Measurements from ENCODE around the gene HAS3. TPM values are rescaled to one million over a fixed set of nuclear protein-coding genes. Genes with fewer than 3 reads are reported as not detected.
A peak's percentile ranks its signal among the peaks of the same experiment; 100 is the strongest.

Gene HAS3
- total RNA-seq, 1 experiment from 2014 or later, result 2.5 TPM

DNA sequence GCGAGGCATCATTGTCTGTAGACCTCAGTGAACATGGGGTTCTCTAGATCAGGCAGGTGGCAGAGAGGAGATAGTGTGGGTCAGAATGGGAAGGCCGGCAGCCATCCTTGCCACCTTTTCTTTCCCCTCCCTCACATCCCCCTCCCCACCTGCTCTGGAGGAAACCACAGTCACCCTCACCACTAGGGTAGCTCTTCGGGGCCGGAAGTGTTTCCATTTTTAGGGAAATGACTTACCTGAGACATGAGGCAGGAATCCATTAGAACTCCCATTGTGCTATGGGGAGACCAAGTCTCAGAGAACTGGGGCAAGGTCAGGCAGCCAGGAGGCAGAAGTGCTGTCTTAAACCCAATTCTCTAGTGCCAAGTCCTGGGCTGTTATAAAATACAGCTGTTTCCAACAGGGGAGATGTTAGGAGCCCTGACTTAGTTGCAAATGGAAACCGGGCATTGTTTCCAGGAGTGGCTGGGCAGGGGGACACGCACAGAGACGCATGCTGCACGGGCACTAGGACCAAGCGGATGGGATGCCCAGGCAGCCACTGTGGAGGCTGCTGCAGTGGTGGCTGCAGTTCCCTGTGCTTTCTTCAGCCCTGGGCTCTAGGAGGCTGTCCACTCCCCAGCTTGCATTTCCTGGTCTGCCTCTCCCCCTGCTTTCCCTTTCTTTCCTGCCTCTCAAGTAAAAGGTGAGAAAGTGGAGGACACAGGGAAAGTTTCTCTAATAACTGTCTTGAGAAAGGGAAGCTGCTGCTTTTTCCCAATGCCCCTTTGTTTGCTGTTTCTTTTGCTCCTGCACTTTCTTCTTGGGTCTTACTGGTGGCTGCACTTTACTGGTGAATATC, 2.8 kb downstream of the HAS3 start:
- Histone ChIP-seq H4K20me1 (ENCODE audit: insufficient read depth) (no peaks in the 10 kb centered on the region), H3K27ac (no peak overlapping the region), H3K27me3 (ENCODE audit: insufficient read depth, low read depth) (no peaks in the 10 kb centered on the region), H3K4me3 (no peak overlapping the region), H2AFZ (no peak overlapping the region), H3K9me2 (ENCODE audit: insufficient read depth) (no peaks in the 10 kb centered on the region), H3K4me2 (no peak overlapping the region), H3K36me3 (ENCODE audit: low read depth) (no peaks in the 10 kb centered on the region), H3K9me3 (ENCODE audit: insufficient read depth, low read depth) (no peaks in the 10 kb centered on the region), H3F3A (ENCODE audit: insufficient read depth, low read depth) (peaks cover 25% of the 10 kb centered on the region; the same call in 1 of the 2 replicates), H3K79me2 (ENCODE audit: low read depth) (peaks cover 12% of the 10 kb centered on the region), H3K4me1 (replicated peaks; ENCODE audit: insufficient read depth) (peaks cover 14% of the 10 kb centered on the region; the same call in 1 of the 2 replicates)
- peak in 1 of 2 experiments; percentile 35 for DNase-seq
- intact Hi-C loops (cut with micrococcal nuclease; ENCODE audit: unreplicated experiment), result loop anchor here (5.0 kb wide), 1 partner anchor 116 kb away; no protein-coding TSS in a partner anchor
- BruUV-seq (replicated peaks), result no TSS peak
- ChIA-PET CTCF (no interaction called here), POLR2A (ENCODE audit: unreplicated experiment) (no interaction called here)
- no peak for TF ChIP-seq EZH2 (IDR thresholded peaks at IDR 0.05; ENCODE audit: low read depth)

DNA sequence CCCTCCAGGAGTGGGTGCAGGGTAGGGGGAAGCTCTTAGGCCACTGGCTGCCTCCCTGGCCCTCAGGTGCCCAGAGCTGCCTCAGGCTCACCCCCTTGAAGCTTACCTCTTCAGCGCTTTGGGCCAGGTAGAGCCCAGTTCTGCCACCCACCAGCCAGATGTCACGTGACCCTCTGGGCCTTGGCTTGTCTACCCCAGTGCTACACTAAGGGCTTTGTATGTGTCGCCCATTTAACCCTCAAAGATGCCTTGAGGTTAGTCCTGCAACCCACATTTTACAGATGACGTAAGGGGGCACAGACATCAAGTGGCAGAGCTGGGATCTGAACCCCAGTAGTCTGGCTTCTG, 3.4 kb downstream of the HAS3 start:
- ChIA-PET POLR2A (ENCODE audit: unreplicated experiment) (no interaction called here), CTCF (no interaction called here)
- H3K27ac ChIP-seq, result no peak overlapping the region
- DNase-seq, result no peak
- H3K9me2 ChIP-seq (ENCODE audit: insufficient read depth), result no peaks in the 10 kb centered on the region
- TF ChIP-seq EZH2 (IDR thresholded peaks at IDR 0.05; ENCODE audit: low read depth), result no peak
- TF ChIP-seq, protein P1, sequence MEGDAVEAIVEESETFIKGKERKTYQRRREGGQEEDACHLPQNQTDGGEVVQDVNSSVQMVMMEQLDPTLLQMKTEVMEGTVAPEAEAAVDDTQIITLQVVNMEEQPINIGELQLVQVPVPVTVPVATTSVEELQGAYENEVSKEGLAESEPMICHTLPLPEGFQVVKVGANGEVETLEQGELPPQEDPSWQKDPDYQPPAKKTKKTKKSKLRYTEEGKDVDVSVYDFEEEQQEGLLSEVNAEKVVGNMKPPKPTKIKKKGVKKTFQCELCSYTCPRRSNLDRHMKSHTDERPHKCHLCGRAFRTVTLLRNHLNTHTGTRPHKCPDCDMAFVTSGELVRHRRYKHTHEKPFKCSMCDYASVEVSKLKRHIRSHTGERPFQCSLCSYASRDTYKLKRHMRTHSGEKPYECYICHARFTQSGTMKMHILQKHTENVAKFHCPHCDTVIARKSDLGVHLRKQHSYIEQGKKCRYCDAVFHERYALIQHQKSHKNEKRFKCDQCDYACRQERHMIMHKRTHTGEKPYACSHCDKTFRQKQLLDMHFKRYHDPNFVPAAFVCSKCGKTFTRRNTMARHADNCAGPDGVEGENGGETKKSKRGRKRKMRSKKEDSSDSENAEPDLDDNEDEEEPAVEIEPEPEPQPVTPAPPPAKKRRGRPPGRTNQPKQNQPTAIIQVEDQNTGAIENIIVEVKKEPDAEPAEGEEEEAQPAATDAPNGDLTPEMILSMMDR (conservative IDR thresholded peaks at IDR 0.05), result no peak
- H4K20me1 ChIP-seq (ENCODE audit: insufficient read depth), result no peaks in the 10 kb centered on the region
- no peak overlapping the region for H3K4me3 ChIP-seq
- no peaks in the 10 kb centered on the region for H3K9me3 ChIP-seq (ENCODE audit: insufficient read depth, low read depth)
- no peaks in the 10 kb centered on the region for H3K36me3 ChIP-seq (ENCODE audit: low read depth)
- intact Hi-C loops (cut with micrococcal nuclease; ENCODE audit: unreplicated experiment), result loop anchor here (5.0 kb wide), 1 partner anchor 117 kb away; no protein-coding TSS in a partner anchor
- H3K27me3 ChIP-seq (ENCODE audit: insufficient read depth, low read depth), result no peaks in the 10 kb centered on the region
- peaks cover 12% of the 10 kb centered on the region for H3K79me2 ChIP-seq (ENCODE audit: low read depth)
- H3K4me1 ChIP-seq (replicated peaks; ENCODE audit: insufficient read depth), result peaks cover 14% of the 10 kb centered on the region; the same call in 1 of the 2 replicates
- no peak overlapping the region for H2AFZ ChIP-seq
- H3K4me2 ChIP-seq, result no peak overlapping the region
- BruUV-seq (replicated peaks), result TSS peak; percentile 22
- H3F3A ChIP-seq (ENCODE audit: insufficient read depth, low read depth), result peaks cover 25% of the 10 kb centered on the region; the same call in 1 of the 2 replicates

DNA sequence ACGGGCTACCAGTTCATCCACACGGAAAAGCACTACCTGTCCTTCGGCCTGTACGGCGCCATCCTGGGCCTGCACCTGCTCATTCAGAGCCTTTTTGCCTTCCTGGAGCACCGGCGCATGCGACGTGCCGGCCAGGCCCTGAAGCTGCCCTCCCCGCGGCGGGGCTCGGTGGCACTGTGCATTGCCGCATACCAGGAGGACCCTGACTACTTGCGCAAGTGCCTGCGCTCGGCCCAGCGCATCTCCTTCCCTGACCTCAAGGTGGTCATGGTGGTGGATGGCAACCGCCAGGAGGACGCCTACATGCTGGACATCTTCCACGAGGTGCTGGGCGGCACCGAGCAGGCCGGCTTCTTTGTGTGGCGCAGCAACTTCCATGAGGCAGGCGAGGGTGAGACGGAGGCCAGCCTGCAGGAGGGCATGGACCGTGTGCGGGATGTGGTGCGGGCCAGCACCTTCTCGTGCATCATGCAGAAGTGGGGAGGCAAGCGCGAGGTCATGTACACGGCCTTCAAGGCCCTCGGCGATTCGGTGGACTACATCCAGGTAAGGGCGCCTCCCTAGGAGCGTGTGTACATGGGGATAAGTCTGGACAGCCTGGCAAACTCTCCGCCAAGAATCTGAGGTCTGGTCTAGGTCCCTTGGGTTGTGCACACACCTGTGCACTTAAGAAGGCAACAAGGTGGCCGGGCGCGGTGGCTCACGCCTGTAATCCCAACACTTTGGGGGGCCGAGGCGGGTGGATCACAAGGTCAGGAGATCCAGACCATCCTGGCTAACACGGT, 4.2 kb downstream of the HAS3 start:
- TF ChIP-seq, protein P1 (conservative IDR thresholded peaks at IDR 0.05), result no peak
- TF ChIP-seq EZH2 (IDR thresholded peaks at IDR 0.05; ENCODE audit: low read depth), result no peak
- peaks cover 25% of the 10 kb centered on the region; the same call in 1 of the 2 replicates for H3F3A ChIP-seq (ENCODE audit: insufficient read depth, low read depth)
- H3K36me3 ChIP-seq (ENCODE audit: low read depth), result no peaks in the 10 kb centered on the region
- H3K79me2 ChIP-seq (ENCODE audit: low read depth), result peaks cover 12% of the 10 kb centered on the region
- no peak for DNase-seq
- H3K9me2 ChIP-seq (ENCODE audit: insufficient read depth), result no peaks in the 10 kb centered on the region
- H3K4me3 ChIP-seq, result no peak overlapping the region
- H3K4me1 ChIP-seq (replicated peaks; ENCODE audit: insufficient read depth), result peaks cover 14% of the 10 kb centered on the region; the same call in 1 of the 2 replicates
- no peaks in the 10 kb centered on the region for H4K20me1 ChIP-seq (ENCODE audit: insufficient read depth)
- no peak overlapping the region for H3K27ac ChIP-seq
- no TSS peak for BruUV-seq (replicated peaks)
- POLR2A ChIA-PET (ENCODE audit: unreplicated experiment), result no interaction called here
- intact Hi-C loops (cut with micrococcal nuclease; ENCODE audit: unreplicated experiment), result loop anchor here (5.0 kb wide), 1 partner anchor 117 kb away; no protein-coding TSS in a partner anchor
- no peaks in the 10 kb centered on the region for H3K27me3 ChIP-seq (ENCODE audit: insufficient read depth, low read depth)
- no peaks in the 10 kb centered on the region for H3K9me3 ChIP-seq (ENCODE audit: insufficient read depth, low read depth)
- H2AFZ ChIP-seq, result no peak overlapping the region
- H3K4me2 ChIP-seq, result no peak overlapping the region
- CTCF ChIA-PET, result interaction anchor here (0.7 kb wide), 1 partner anchor 193 kb away, joined by 3 read pairs; no protein-coding TSS in a partner anchor
